Measurements from ENCODE around the gene FAM9B. TPM values are rescaled to one million over a fixed set of nuclear protein-coding genes. Genes with fewer than 3 reads are reported as not detected.

Gene FAM9B
- total RNA-seq, 1 donor from 2014 or later = not detected

DNA sequence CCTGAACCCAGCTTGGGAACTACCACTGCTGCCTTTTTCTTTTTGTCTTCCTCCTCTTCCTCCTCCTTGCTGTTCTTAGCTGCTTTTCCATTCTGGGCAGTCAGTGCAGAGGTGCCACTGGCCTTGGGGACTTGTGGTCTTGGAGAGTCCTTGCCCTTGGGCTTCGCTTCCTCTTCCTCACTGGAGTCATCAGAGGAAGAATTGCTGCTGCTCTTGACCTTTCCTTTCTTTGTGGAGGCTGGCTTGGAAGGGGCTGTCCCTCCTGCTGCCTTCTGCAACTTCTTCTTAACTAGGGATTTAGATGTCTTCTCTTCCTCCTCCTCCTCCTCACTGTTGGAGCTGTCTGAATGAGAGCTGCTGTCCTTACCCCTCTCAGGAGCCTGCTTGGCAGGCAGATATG, 53.2 kb downstream of the FAM9B start:
- DNase-seq (ENCODE audit: low spot score) = no peak

Other genes starting within 250 kb of the FAM9B start
- not detected for gene FAM9A, start 232.7 kb downstream of the FAM9B start, total RNA-seq